HG02943 (cell line): ENCODE measurements around the gene EVA1B.

ENCODE experiments used
- ATAC-seq: cut with Tn5 transposase; IDR thresholded peaks from one replicate; pipeline ENCODE4 v1.9.1; 2021; ENCODE audit warnings: mild to moderate bottlenecking, low read depth, moderate library complexity; ENCODE audit not compliant: unreplicated experiment

EVA1B gene

GRCh38 chr1:36285443-36286101 is 37.9 kb downstream of the EVA1B start:
- no peak for ATAC-seq

GRCh38 chr1:36284517-36284916 is 38.9 kb downstream of the EVA1B start:
- ATAC-seq: no peak

- no peak for ATAC-seq
These were observed 39.4 kb downstream of the EVA1B start for GRCh38 chr1:36284061-36284460.

GRCh38 chr1:36279789-36280296 is 43.6 kb downstream of the EVA1B start:
- no peak for ATAC-seq

- no peak for ATAC-seq
These were observed 44.2 kb downstream of the EVA1B start for GRCh38 chr1:36279110-36279788.

- no peak for ATAC-seq
These were observed 46.8 kb downstream of the EVA1B start for GRCh38 chr1:36276688-36277087.

GRCh38 chr1:36274201-36274600 is 49.2 kb downstream of the EVA1B start:
- no peak for ATAC-seq

- ATAC-seq: no peak
These were observed 50.4 kb downstream of the EVA1B start for GRCh38 chr1:36273024-36273423.
